Raji (cell line): ENCODE data around the gene FCHSD1.

Source experiments
- POLR2A ChIP-seq: IDR thresholded peaks from 2 replicates; pipeline ENCODE4 v1.6.1; 2011; ENCODE audit warnings: low read depth, low read length, control low read depth; ENCODE audit not compliant: insufficient read depth

The FCHSD1 gene

GRCh38 chr5:141681295-141681694 lies 30.1 kb upstream of the FCHSD1 start:
- no peak for TF ChIP-seq POLR2A

GRCh38 chr5:141680751-141681201 lies 29.6 kb upstream of the FCHSD1 start:
- no peak for TF ChIP-seq POLR2A

- no peak for TF ChIP-seq POLR2A
Measured at GRCh38 chr5:141680178-141680577, 29.0 kb upstream of the FCHSD1 start.

- no peak for TF ChIP-seq POLR2A
Measured at GRCh38 chr5:141677415-141677814, 26.2 kb upstream of the FCHSD1 start.

GRCh38 chr5:141675672-141676071 lies 24.5 kb upstream of the FCHSD1 start:
- no peak for TF ChIP-seq POLR2A

- no peak for TF ChIP-seq POLR2A
Measured at GRCh38 chr5:141674747-141675146, 23.5 kb upstream of the FCHSD1 start.

- no peak for TF ChIP-seq POLR2A
Measured at GRCh38 chr5:141672841-141673813, 21.9 kb upstream of the FCHSD1 start.

- TF ChIP-seq POLR2A: no peak
Measured at GRCh38 chr5:141672071-141672840, 21.0 kb upstream of the FCHSD1 start.

- no peak for TF ChIP-seq POLR2A
Measured at GRCh38 chr5:141669520-141669919, 18.3 kb upstream of the FCHSD1 start.

GRCh38 chr5:141668601-141669265 lies 17.5 kb upstream of the FCHSD1 start:
- TF ChIP-seq POLR2A: no peak

- no peak for TF ChIP-seq POLR2A
Measured at GRCh38 chr5:141665995-141666940, 15.1 kb upstream of the FCHSD1 start.

- TF ChIP-seq POLR2A: no peak
Measured at GRCh38 chr5:141664733-141665461, 13.7 kb upstream of the FCHSD1 start.

- TF ChIP-seq POLR2A: no peak
Measured at GRCh38 chr5:141663506-141663905, 12.3 kb upstream of the FCHSD1 start.
